CD8-positive, alpha-beta memory T cell (primary cell): ENCODE data around the gene SLC2A6. TPM values are rescaled to one million over a fixed set of nuclear protein-coding genes. Genes with fewer than 3 reads are reported as not detected.

Experiments used
- CTCF ChIA-PET: fragments of 350-600 bp; sonication (Branson Sonifier 250); formaldehyde crosslinking; loops from one replicate; lab custom pipeline; 2021; ENCODE audit warnings: antibody characterized with exemption; lab: Charles Lee
- POLR2A ChIA-PET: fragments of 350-600 bp; sonication (Branson Sonifier 250); formaldehyde crosslinking; loops from one replicate; lab custom pipeline; 2021; ENCODE audit warnings: antibody characterized with exemption; lab: Charles Lee
- DNase-seq, 5 donors: peaks; one replicate each; pipeline versions ENCODE4 v3.0.0 to v3.0.0-alpha.2; 2020 to 2022; ENCODE audit warnings: mixed read lengths in 1 of 5
- H3K27ac ChIP-seq: one replicate; pipeline ENCODE4 v1.7.0; 2013; ENCODE audit warnings: low read depth, mild to moderate bottlenecking, low read length, moderate library complexity
- H3K27me3 ChIP-seq: 2 replicates; pipeline ENCODE4 v1.7.0; 2013; ENCODE audit warnings: low read length, mild to moderate bottlenecking; ENCODE audit not compliant: insufficient read depth, poor library complexity, severe bottlenecking
- H3K36me3 ChIP-seq: 2 replicates; pipeline ENCODE4 v1.7.0; 2013; ENCODE audit warnings: mild to moderate bottlenecking, low read length, moderate library complexity; ENCODE audit not compliant: insufficient read depth
- H3K4me1 ChIP-seq: 2 replicates; pipeline ENCODE4 v1.7.0; 2013; ENCODE audit warnings: mild to moderate bottlenecking, low read length, moderate library complexity; ENCODE audit not compliant: insufficient read depth
- H3K4me3 ChIP-seq: 2 replicates; pipeline ENCODE4 v1.7.0; 2013; ENCODE audit warnings: mild to moderate bottlenecking, low read length
- H3K9me3 ChIP-seq: 2 replicates; pipeline ENCODE4 v1.7.0; 2013; ENCODE audit warnings: mild to moderate bottlenecking, low read length
- H3K27ac Mint-ChIP-seq, 8 donors: one replicate each; pipeline ENCODE4 v1.8.0; 2020 to 2021; ENCODE audit warnings: mixed read lengths in 8 of 8, mild to moderate bottlenecking in 6 of 8, inconsistent platforms in 3 of 8, moderate library complexity in 3 of 8
- H3K27me3 Mint-ChIP-seq, 2 donors: one replicate each; pipeline ENCODE4 v1.8.0; 2020 to 2021; ENCODE audit warnings: mixed read lengths in 2 of 2, mild to moderate bottlenecking in 1 of 2, moderate library complexity in 1 of 2
- H3K36me3 Mint-ChIP-seq, 3 donors: one replicate each; pipeline ENCODE4 v1.8.0; 2020 to 2021; ENCODE audit warnings: mixed read lengths in 3 of 3, inconsistent platforms in 1 of 3, mild to moderate bottlenecking in 1 of 3
- H3K4me1 Mint-ChIP-seq, 3 donors: one replicate each; pipeline ENCODE4 v1.8.0; 2020 to 2021; ENCODE audit warnings: mixed read lengths in 3 of 3, inconsistent platforms in 1 of 3, mild to moderate bottlenecking in 1 of 3
- H3K4me3 Mint-ChIP-seq, 7 donors: one replicate each; pipeline ENCODE4 v1.8.0; 2020 to 2021; ENCODE audit warnings: mixed read lengths in 7 of 7, mild to moderate bottlenecking in 6 of 7, moderate library complexity in 4 of 7, inconsistent platforms in 2 of 7
- H3K9me3 Mint-ChIP-seq, 5 donors: one replicate each; pipeline ENCODE4 v1.8.0; 2020 to 2022; ENCODE audit warnings: mixed read lengths in 5 of 5, mild to moderate bottlenecking in 3 of 5, moderate library complexity in 2 of 5, inconsistent platforms in 1 of 5
- polyA plus RNA-seq: library from polyadenylated mRNA; unstranded; fragments of 300-500 nt; fragmentation: Illumina TruSeq; gene quantifications from one replicate; pipeline ENCODE4 v1.2.3, GENCODE V29; 2021
- total RNA-seq, 2 experiments: library from RNA; stranded (reverse); gene quantifications; one replicate each; pipeline ENCODE4 v1.2.3, GENCODE V29; 2021

The SLC2A6 gene
- total and polyA plus RNA-seq, 3 experiments from 2014 or later, result 4.0 to 16.3 (median 15.5) TPM

DNA sequence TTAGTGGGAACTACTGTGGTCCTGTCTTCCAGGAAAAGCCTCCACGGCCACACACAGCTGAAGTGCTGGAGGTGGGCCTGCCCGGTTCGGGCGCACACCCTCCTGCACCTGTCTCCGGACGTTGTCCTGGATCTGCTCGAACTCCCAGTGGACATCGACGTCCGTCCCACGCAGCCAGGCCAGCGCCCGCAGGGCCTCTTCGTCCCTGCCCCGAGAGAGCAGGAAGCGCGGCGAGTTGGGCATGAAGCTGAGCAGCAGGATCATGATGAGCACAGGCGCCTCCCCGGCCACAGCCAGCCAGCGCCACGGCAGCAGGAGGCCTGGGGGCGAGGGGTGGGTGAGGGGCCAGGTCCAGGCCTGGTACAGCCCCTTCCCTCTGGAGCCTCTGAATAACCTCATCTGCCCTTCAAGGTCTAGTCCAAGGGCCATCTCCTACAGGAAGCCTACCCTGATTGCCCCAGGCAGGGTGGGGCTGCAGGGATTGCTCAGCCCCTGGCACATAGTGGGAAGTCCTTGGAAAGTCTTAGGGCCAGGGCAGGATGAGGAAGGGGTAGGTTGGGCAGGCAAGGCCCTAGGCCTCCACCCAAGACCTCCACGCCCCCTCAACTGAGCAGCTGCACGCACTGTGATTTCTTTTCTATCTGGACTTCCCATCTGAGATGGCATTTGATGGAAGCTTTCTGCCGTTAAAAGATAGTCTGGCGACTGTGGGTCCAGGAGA lies 3.4 kb downstream of the SLC2A6 start:
- Histone ChIP-seq H3K4me3 (no peak overlapping the region), H3K36me3 (no peaks in the 10 kb centered on the region), H3K4me1 (peaks cover 6% of the 10 kb centered on the region), H3K27ac (no peak overlapping the region), H3K27me3 (no peaks in the 10 kb centered on the region), H3K9me3 (no peaks in the 10 kb centered on the region)
- Mint-ChIP-seq H3K27me3 (no peaks in the 10 kb centered on the region), H3K36me3 (peaks cover 0 to 10% (median 0%) of the 10 kb centered on the region in 3 donors), H3K9me3 (no peaks in the 10 kb centered on the region), H3K4me3 (no peak overlapping the region), H3K27ac (peak overlapping the region in 1 of 8 donors; percentile 61), H3K4me1 (peaks cover 9 to 22% (median 9%) of the 10 kb centered on the region in 3 donors)
- ChIA-PET POLR2A (no interaction called here), CTCF (no interaction called here)
- no peak for DNase-seq

DNA sequence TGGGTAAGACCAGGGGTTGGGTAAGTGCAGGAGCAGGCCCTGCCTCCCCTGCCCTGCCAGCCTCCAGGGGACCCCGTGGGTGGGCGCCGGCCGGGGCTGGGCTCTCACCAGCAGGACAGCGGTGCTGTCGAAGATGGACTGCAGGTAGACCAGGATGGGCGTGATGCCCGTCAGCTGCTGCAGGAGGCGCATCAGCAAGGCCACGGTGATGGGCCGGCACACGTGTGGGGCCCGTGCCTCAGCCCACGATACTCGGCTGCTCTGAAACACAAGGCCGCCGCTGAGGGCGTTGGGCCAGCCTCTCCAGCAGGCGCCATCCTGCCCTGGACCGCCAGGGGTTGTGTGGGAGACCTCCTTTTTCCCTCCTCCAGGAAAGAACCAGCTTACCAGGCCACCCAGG lies 4.0 kb downstream of the SLC2A6 start:
- H3K27ac ChIP-seq, result no peak overlapping the region
- no peaks in the 10 kb centered on the region for H3K9me3 ChIP-seq
- H3K4me1 ChIP-seq, result peaks cover 6% of the 10 kb centered on the region
- Mint-ChIP-seq H3K9me3 (no peaks in the 10 kb centered on the region), H3K36me3 (peaks cover 0 to 10% (median 0%) of the 10 kb centered on the region in 3 donors), H3K27ac (no peak overlapping the region), H3K4me1 (peaks cover 6 to 19% (median 7%) of the 10 kb centered on the region in 3 donors), H3K27me3 (no peaks in the 10 kb centered on the region), H3K4me3 (no peak overlapping the region)
- no peak for DNase-seq
- no peaks in the 10 kb centered on the region for H3K27me3 ChIP-seq
- H3K36me3 ChIP-seq, result no peaks in the 10 kb centered on the region
- ChIA-PET POLR2A (no interaction called here), CTCF (interaction anchor here (1.2 kb wide), 1 partner anchor 9 kb away, joined by 3 read pairs; no protein-coding TSS in a partner anchor)
- no peak overlapping the region for H3K4me3 ChIP-seq

DNA sequence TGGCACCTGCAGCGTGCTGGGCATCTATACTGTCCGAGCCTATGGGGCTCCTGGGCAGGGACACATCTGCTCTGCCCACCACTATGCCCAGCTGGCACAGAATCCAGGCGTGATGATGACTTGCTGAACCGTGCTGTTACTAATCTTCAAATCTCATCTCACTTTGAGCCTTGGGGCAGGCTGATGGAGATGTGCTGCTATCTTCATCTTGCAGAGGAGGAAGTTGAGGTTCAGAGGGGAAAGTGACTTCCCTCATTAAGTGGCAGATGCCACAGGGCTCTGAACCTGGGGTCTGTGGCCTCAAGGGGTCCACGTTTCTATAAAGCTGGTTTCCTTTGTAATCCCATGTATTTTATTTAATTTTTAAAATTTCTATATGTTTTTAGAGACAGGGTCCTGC lies 4.7 kb downstream of the SLC2A6 start:
- Histone ChIP-seq H3K4me1 (no peaks in the 10 kb centered on the region), H3K9me3 (no peaks in the 10 kb centered on the region), H3K27me3 (no peaks in the 10 kb centered on the region), H3K27ac (no peak overlapping the region), H3K36me3 (no peaks in the 10 kb centered on the region), H3K4me3 (no peak overlapping the region)
- no peak overlapping the region for H3K4me3 Mint-ChIP-seq
- H3K9me3 Mint-ChIP-seq, result no peaks in the 10 kb centered on the region
- peaks cover 0 to 13% (median 2%) of the 10 kb centered on the region in 3 donors for H3K4me1 Mint-ChIP-seq
- H3K36me3 Mint-ChIP-seq, result peaks cover 0 to 10% (median 0%) of the 10 kb centered on the region in 3 donors
- ChIA-PET POLR2A (no interaction called here), CTCF (interaction anchor here (1.2 to 1.3 kb wide), 2 partner anchors 10 to 12 kb away, joined by 3 to 4 read pairs; no protein-coding TSS in a partner anchor)
- DNase-seq, result no peak
- H3K27ac Mint-ChIP-seq, result no peak overlapping the region
- H3K27me3 Mint-ChIP-seq, result no peaks in the 10 kb centered on the region

DNA sequence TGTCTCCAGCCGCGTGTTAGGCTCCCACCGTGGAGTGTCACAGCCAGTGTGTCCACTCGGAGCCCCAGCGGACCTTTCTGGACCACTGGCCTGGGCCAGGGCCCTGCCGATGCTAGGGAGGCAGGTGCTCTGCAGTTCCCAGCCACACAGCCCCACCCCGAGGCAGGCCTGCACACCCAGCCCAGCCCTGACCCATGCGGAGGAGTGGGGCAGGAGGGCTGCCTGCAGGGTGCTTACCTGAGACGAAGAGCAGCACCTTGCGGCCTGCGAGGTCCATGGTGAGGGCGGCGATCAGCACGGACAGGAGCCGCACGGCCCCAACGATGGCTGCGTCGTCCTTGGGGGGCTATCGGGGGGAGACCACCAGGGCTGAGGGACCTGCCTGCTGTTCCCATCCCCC lies 5.2 kb downstream of the SLC2A6 start:
- no peaks in the 10 kb centered on the region for H3K36me3 ChIP-seq
- Mint-ChIP-seq H3K27me3 (no peaks in the 10 kb centered on the region), H3K36me3 (peaks cover 0 to 10% (median 0%) of the 10 kb centered on the region in 3 donors), H3K4me1 (peaks cover 0 to 13% (median 2%) of the 10 kb centered on the region in 3 donors), H3K27ac (no peak overlapping the region), H3K4me3 (no peak overlapping the region), H3K9me3 (no peaks in the 10 kb centered on the region)
- no peak overlapping the region for H3K27ac ChIP-seq
- ChIA-PET POLR2A (no interaction called here), CTCF (interaction anchor here (1.2 to 1.3 kb wide), 2 partner anchors 11 to 13 kb away, joined by 3 to 4 read pairs; no protein-coding TSS in a partner anchor)
- DNase-seq, result no peak
- H3K4me3 ChIP-seq, result no peak overlapping the region
- H3K9me3 ChIP-seq, result no peaks in the 10 kb centered on the region
- no peaks in the 10 kb centered on the region for H3K27me3 ChIP-seq
- H3K4me1 ChIP-seq, result no peaks in the 10 kb centered on the region

DNA sequence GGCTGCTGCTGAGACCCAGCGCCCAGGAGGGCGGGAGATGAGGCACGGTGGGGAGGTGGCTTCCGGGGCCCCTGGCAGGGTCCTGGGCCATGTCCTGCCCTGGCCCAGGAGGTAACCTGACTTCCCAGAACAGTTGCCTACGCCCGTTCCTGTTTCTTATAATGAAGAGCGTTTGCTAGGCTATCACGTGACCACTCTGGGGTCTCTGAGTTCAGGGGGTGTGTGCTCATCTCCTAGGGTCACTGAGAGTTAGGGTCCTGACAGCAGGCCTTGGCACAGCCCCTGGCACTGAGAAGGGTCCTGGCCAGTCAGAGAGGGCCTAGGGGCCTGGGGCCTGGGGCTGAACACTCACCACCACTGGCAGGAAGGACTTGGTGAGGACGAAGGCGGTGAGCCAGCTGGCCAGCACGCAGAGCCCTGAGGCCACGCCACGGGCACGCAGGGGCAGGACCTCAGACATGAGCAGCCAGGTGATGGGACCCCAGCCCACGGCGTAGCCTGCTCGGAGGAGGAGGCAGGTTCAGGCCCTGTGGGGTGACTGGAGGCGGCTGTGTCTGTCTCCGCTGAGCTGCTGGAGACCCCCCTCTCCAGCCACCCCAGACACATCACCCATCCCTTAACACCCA lies 6.0 kb downstream of the SLC2A6 start:
- Histone ChIP-seq H3K9me3 (no peaks in the 10 kb centered on the region), H3K36me3 (no peaks in the 10 kb centered on the region), H3K4me3 (no peak overlapping the region), H3K27me3 (no peaks in the 10 kb centered on the region), H3K27ac (no peak overlapping the region), H3K4me1 (no peaks in the 10 kb centered on the region)
- no peaks in the 10 kb centered on the region for H3K9me3 Mint-ChIP-seq
- H3K4me1 Mint-ChIP-seq, result peaks cover 0 to 12% (median 2%) of the 10 kb centered on the region in 3 donors
- no peak overlapping the region for H3K27ac Mint-ChIP-seq
- CTCF ChIA-PET, result interaction anchor here (1.3 kb wide), 1 partner anchor 14 kb away, joined by 4 read pairs; no protein-coding TSS in a partner anchor
- POLR2A ChIA-PET, result no interaction called here
- no peak for DNase-seq
- peaks cover 0 to 10% (median 0%) of the 10 kb centered on the region in 3 donors for H3K36me3 Mint-ChIP-seq
- no peaks in the 10 kb centered on the region for H3K27me3 Mint-ChIP-seq
- no peak overlapping the region for H3K4me3 Mint-ChIP-seq

DNA sequence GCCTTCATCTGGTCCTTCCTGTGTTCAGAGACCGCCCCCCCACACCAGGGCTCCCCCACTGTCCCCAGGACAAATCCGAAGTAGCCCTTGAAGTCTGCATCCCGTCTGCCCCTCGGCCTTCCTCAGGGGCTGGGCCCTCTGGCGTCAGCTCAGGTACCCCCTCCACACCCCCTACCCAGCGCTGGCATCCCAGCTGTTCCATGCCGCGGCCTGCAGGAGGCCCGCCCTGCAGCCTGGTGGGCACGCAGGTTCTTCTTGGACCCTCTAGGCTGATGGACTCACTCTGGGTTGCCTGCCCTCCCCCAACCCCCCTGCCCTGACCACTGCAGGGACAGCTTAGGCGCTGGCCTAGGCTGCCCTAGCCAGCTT lies 6.6 kb downstream of the SLC2A6 start:
- no peaks in the 10 kb centered on the region for H3K27me3 Mint-ChIP-seq
- Histone ChIP-seq H3K4me1 (no peaks in the 10 kb centered on the region), H3K27ac (no peak overlapping the region), H3K27me3 (no peaks in the 10 kb centered on the region), H3K4me3 (no peak overlapping the region), H3K9me3 (no peaks in the 10 kb centered on the region), H3K36me3 (no peaks in the 10 kb centered on the region)
- no peak overlapping the region for H3K27ac Mint-ChIP-seq
- POLR2A ChIA-PET, result no interaction called here
- H3K9me3 Mint-ChIP-seq, result no peaks in the 10 kb centered on the region
- no peak for DNase-seq
- CTCF ChIA-PET, result no interaction called here
- peaks cover 0 to 7% (median 0%) of the 10 kb centered on the region in 3 donors for H3K4me1 Mint-ChIP-seq
- H3K36me3 Mint-ChIP-seq, result peaks cover 0 to 10% (median 0%) of the 10 kb centered on the region in 3 donors
- H3K4me3 Mint-ChIP-seq, result no peak overlapping the region

DNA sequence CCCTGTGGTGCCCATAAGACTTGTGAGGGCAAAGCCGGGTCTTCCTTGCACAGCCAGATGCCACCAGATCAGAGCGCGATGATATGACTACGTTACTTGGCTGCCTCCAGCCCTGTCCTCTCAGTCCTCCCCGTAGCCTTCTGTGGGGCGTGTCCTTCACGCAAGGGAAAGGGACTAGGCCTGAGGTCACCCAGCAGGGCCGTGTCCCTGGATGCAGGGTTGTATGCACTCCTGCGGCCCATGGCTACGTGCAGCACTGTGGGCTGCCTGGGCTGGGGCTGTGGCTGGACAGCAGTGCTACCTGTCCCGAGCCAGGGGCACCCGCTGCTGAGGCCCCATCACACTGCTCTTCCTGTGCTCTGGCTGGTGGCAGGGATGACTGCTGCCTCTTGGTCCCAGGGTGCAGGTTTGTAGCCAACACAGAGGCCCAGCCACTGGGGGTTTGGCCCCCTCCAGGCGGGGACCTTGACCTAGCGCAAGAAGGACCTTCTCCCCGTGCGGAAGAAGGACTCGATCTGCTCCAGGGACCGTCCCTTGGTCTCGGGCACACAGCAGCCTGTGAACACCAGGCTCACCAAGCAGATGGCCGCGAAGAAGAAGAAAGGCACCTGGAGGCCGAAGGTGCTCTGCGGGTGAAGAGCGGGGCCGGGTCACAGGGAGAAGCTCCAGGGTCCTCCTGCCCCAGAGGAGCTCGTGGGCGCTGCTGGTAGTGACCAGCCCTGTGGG lies 7.2 kb downstream of the SLC2A6 start:
- Mint-ChIP-seq H3K27me3 (no peaks in the 10 kb centered on the region), H3K4me3 (no peak overlapping the region), H3K27ac (no peak overlapping the region), H3K4me1 (peaks cover 0 to 7% (median 0%) of the 10 kb centered on the region in 3 donors), H3K36me3 (peaks cover 0 to 9% (median 0%) of the 10 kb centered on the region in 3 donors), H3K9me3 (no peaks in the 10 kb centered on the region)
- no peak overlapping the region for H3K27ac ChIP-seq
- H3K36me3 ChIP-seq, result no peaks in the 10 kb centered on the region
- no peak overlapping the region for H3K4me3 ChIP-seq
- ChIA-PET POLR2A (no interaction called here), CTCF (no interaction called here)
- no peaks in the 10 kb centered on the region for H3K27me3 ChIP-seq
- no peak for DNase-seq
- H3K4me1 ChIP-seq, result no peaks in the 10 kb centered on the region
- no peaks in the 10 kb centered on the region for H3K9me3 ChIP-seq

DNA sequence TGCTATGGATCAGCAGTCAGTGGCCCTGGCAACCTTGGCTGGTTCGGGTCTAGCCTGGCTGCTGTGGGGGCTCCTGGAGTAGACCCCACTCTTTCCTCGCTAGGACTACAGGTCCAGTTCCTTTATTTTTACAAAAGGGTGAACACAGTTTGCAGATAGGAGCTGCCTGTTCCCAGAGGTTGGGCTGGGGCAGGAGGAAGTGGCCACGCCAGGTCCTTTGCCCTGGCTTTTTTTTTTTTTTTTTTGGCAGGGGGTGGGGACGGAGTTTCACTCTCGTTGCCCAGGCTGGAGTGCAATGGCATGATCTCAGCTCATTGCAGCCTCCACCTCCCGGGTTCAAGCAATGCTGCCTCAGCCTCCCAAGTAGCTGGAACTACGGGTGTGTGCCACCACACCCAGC lies 7.9 kb downstream of the SLC2A6 start:
- CTCF ChIA-PET, result no interaction called here
- POLR2A ChIA-PET, result no interaction called here
- H3K36me3 ChIP-seq, result no peaks in the 10 kb centered on the region

More for the DNA sequence above, 7.9 kb downstream of the SLC2A6 start:
- H3K36me3 Mint-ChIP-seq, result peaks cover 0 to 8% (median 0%) of the 10 kb centered on the region in 3 donors
- H3K9me3 Mint-ChIP-seq, result no peaks in the 10 kb centered on the region
- H3K4me1 Mint-ChIP-seq, result peaks cover 0 to 3% (median 0%) of the 10 kb centered on the region in 3 donors
- no peak overlapping the region for H3K27ac ChIP-seq
- H3K4me3 Mint-ChIP-seq, result no peak overlapping the region
- H3K9me3 ChIP-seq, result no peaks in the 10 kb centered on the region
- H3K27ac Mint-ChIP-seq, result no peak overlapping the region
- no peak overlapping the region for H3K4me3 ChIP-seq
- H3K27me3 ChIP-seq, result no peaks in the 10 kb centered on the region
- H3K27me3 Mint-ChIP-seq, result no peaks in the 10 kb centered on the region
- DNase-seq, result no peak
- H3K4me1 ChIP-seq, result no peaks in the 10 kb centered on the region
